Smooth muscle cell of the umbilical artery (primary cell): ENCODE data around the gene UMPS. TPM values are rescaled to one million over a fixed set of nuclear protein-coding genes. Genes with fewer than 3 reads are reported as not detected.

Experiments used
- total RNA-seq: library from RNA; depleted of rRNA; stranded (reverse); fragments of >200 nt; gene quantifications from 2 replicates; pipeline ENCODE4 v1.2.3, GENCODE V29; 2014

UMPS gene
- 25.5 and 31.9 TPM in 2 replicates for total RNA-seq

GRCh38 chr3:124730129-124730940 is at the start of gene UMPS:
UMPS (plus strand) TSS chr3:124730452; CDS start chr3:124730472, 20 bp downstream.

Other genes with a start within 250 kb of the UMPS start
- gene ITGB5, start 156.9 kb downstream of the UMPS start, total RNA-seq = 502 and 663 TPM in 2 replicates
- gene MUC13, start 204.3 kb downstream of the UMPS start, total RNA-seq = not detected in 2 replicates